GM23248 (cell line): ENCODE data around the gene PDE6B.

Experiments used
- EZH2 ChIP-seq: fragments of 200-600 bp; sonication (generic); IDR thresholded peaks from 2 replicates; pipeline ENCODE4 v1.6.1; 2018; ENCODE audit warnings: antibody characterized with exemption, mild to moderate bottlenecking; ENCODE audit not compliant: insufficient read depth, poor library complexity, severe bottlenecking
- EZH2phosphoT487 ChIP-seq: fragments of 200-600 bp; sonication (generic); IDR thresholded peaks from 2 replicates; pipeline ENCODE4 v1.6.1; 2018; ENCODE audit warnings: antibody characterized with exemption, moderate library complexity, mild to moderate bottlenecking, low read depth; ENCODE audit not compliant: insufficient read depth

GRCh38 chr4:704971-705277 is 79.6 kb downstream of the PDE6B start:
- TF ChIP-seq EZH2phosphoT487 = no peak
- TF ChIP-seq EZH2 = no peak
